Occipital lobe (tissue), 2 donors: ENCODE results near the gene MED12L. TPM values are rescaled to one million over a fixed set of nuclear protein-coding genes. Genes with fewer than 3 reads are reported as not detected.
"Not testable (repeated sequence)": the region's sequence is repeated elsewhere in the genome, so short reads cannot be mapped to it uniquely, and the experiment has no call there.

Source experiments
- DNase-seq: peaks from one replicate; lab custom pipeline; 2025; lab: John Stamatoyannopoulos, UW
- total RNA-seq: library from RNA; depleted of rRNA; stranded (reverse); fragments of >200 nt; gene quantifications from one replicate; pipeline ENCODE4 v1.2.3, GENCODE V29; 2014

Gene MED12L
- total RNA-seq, 1 donor from 2014 or later: 6.1 TPM

DNA sequence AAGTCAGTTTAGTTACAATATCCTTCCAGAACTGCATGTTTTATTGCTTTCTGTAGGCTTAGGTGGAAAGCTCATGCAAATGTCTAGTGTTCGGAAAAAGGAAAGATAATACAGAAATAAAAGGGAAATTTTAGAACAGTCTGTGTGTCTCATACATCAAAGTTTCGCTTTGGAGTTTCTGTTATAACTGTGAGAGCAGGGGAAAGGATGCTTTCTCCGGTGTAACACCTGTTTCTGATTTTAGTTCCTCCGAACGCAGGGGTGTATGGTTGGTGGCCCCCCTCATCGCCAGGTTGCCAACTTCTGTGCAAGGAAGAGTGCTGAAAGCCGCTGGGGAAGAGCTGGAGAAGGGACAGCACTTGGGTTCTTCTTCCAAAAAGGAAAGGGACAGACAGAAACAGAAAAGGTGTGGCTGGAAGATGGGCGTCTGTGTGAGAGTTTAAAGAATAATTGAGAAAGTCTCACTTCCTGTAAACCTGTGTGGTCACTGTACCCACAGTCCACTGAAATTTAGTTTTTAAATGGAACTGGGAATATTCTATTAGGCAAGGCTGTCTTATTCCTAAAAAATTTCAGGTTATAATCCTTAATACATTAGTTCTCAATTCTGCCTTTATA lies 292.4 kb downstream of the MED12L start:
- DNase-seq: no peak

DNA sequence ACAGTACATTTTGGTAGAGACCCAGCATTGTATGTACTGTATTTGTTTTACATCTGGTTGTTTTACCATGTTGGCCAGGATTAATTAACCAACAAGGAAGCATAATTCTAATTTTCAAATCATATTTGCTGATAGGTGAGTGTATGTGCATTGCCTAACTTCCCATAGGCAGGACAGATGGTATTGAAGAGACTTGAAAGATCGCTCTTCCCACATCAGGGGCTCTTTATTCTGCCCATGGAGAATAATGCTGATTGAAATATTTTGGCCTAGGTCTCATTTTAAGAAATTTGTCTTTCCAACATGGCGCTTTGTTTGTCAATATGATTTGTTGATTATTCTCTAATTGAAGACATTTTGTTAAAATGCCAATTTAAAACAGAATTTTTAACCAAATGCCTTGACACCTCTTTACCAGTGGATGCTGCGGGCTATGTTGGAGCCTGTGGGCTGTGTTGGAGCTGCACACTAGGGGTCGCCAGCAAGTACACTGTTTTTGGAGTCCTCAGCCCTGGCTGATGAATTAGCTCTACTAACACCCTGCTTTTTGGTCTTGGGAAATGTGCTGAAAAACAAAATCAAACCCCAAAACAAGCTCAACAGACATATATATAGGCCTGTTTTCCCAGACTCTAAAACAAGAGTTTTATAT lies 293.7 kb downstream of the MED12L start:
- no peak for DNase-seq

- DNase-seq: no peak
These were observed 297.2 kb downstream of the MED12L start for GRCh38 chr3:151382671-151383070.

DNA sequence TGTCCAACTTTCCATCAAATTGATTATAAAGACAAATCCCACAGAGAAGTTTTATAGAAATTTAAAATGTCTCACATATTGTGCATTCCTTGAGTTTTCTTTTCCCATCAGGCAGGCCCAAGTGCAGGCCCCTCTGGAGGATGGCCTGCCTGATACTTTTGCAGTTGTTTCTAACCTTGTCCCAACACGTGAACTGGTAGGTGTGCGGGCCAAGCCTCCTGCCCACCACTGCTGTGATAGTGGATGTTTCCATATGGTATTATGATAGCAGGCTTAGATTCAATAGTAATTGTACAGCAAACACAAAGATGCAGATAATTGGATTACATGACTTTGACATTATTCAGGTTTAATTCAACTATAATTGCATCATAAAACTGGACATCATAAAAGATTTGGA lies 297.6 kb downstream of the MED12L start:
- DNase-seq: no peak

DNA sequence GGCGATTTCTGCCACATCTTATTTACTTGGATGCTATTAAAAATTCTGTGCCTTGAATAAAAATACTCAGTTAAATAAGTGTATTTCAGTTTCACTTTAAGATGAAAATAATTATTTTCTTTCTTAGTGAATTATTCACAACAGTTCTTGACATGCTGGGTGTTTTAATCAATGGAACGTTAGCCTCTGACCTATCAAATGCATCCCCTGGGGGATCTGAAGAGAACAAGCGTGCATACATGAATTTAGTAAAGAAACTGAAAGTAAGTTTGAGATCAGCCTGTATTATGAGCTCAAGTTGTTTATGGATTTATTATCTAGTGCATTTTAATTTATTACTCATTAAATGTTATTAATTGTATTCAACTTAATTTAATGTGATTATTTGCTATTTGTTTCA lies 298.5 kb downstream of the MED12L start:
- no peak for DNase-seq

- no peak for DNase-seq
These were observed 299.3 kb downstream of the MED12L start, which contains the start of gene P2RY12 for GRCh38 chr3:151384741-151385174. Gene P2RY12 (minus strand): TSS chr3:151384753. CDS start chr3:151338845, 45,908 bp downstream.

DNA sequence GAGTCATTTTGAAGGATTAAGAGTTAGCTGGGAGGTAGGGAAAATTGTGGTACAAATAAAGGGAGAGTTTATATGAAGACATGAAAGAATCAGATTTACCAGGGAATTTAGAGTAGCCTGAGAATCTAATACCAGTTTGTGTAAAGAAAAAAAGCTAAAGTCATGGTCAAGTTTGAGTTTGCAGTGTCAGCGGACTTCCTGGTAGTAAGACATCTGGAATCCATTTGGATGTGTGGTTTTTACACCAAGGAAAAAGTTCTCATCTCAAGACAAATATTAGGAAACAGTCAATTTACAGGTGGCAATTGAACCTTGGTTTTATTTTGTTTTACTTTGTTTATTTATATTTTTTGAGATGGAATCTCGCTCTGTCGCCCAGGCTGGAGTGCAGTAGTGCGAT lies 300.6 kb downstream of the MED12L start:
- DNase-seq: no peak

GRCh38 chr3:151387432-151387831 lies 302.0 kb downstream of the MED12L start:
- DNase-seq: no peak

DNA sequence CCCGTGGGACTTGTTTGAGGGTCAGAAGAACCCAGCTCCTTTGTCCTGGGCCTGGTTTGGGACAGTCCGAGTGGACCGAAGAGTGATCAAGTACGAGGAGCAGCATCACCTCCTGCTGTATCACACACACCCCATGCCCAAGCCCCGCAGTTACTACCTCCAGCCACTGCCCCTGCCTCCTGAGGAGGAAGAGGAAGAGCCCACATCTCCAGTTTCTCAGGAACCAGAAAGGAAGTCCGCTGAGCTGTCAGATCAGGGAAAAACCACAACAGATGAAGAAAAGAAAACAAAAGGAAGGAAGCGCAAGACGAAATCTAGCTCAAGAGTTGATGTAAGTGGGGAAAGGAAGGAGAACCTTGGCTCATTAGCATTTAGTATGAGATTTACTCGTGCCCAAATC lies 302.4 kb downstream of the MED12L start:
- DNase-seq: no peak

DNA sequence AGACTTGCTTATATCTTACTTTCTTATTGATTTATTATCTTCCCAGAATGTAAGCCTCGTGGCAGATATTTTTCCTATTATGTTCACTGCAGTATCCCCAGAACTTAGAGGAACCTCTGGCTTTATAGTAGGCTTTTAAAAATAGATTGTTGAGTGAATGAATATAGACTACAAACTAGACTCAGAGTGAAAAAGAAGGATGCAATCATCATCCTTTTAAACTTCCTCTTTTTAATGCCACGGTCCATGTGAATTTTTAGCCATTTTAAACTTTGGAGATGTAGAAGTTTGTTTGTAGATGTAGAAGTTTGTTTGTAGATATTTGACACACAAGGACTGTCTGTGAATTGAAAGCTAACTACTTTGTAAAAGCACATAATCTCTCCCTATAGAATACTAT lies 306.3 kb downstream of the MED12L start:
- no peak for DNase-seq

DNA sequence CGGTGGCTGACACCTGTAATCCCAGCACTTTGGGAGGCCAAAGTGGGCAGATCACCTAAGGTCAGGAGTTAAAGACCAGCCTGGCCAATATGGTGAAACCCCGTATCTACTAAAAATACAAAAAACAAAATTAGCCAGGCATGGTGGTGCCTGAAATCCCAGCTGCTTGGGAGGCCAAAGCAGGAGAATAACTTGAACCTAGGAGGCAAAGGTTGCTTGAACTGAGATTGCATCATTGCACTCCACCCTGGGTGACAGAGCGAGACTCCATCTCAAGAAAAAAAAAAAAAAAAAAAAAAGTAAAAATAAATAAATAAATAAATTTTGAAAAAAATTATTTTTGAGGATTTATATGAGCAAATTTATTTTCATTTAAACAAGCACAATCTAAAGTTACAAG lies 306.7 kb downstream of the MED12L start:
- DNase-seq: not testable (repeated sequence)

DNA sequence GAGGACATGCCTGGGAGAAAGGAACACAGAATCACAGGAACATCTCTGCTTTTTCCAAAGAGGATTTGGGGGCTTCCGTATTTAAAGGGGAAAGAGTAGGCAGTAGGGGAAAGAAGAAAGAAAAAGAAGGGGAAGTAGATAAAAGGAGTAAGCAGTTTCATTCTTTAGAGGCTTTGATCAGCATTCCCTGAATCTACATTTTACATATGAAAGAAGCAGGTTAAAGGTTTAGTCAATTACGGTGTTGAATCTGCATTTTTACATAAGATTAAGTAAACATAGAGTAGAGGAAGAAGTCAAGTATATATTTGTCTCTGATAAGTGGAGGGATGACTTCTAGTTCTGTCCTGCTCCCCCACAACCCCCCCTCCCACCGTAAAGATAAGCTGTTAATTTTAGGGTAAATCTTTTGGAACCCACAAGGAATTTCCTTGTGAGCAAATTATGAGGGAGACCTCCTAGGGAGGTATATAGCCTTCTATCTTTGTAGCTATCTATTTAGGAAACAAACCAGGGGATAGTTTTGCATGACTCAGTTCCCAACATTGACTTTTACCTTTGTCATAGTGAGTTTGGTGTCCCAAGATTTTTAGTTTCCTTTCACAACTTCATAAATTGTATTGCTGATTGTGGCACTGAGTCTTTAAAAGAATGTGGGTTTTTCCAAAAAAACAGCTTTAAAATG lies 307.8 kb downstream of the MED12L start:
- no peak for DNase-seq

GRCh38 chr3:151393941-151394340 lies 308.5 kb downstream of the MED12L start:
- no peak for DNase-seq

DNA sequence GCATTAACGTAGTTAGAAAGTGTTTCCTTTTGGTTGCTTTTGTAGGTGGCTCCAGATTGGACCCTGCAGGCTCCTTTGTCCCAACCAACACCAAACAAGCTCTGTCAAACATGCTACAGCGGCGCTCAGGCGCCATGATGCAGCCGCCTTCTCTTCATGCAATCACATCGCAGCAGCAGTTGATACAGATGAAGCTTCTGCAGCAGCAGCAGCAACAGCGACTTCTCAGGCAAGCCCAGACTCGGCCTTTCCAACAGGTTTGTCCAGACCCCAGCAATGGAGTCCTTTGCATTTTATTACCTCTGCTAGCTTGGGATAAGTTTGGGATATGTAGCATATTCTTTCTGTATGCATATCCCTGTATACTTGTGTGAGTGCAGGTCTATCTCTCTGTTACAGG lies 309.1 kb downstream of the MED12L start:
- no peak for DNase-seq

- no peak for DNase-seq
These were observed 310.3 kb downstream of the MED12L start for GRCh38 chr3:151395806-151396205.

DNA sequence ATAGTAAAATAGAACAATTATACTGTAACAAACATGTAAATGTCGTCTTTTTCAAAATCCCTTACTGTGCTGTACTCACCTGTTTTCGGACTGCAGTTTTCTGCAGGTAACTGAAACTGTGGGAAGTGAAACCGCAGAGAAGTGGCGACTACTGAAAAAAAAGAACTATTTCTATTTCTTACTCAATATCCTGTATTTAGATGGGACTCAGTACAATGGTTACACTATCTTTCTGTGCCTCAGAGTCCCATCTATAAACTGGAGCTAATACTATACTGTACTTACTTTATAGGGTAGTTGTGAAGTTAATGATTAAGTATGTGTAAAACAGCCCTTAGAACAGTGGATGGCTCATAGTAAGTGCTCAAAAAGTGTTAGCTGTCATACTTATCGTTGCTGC lies 313.4 kb downstream of the MED12L start:
- DNase-seq: no peak

- no peak for DNase-seq
These were observed 314.9 kb downstream of the MED12L start for GRCh38 chr3:151400341-151400740.

DNA sequence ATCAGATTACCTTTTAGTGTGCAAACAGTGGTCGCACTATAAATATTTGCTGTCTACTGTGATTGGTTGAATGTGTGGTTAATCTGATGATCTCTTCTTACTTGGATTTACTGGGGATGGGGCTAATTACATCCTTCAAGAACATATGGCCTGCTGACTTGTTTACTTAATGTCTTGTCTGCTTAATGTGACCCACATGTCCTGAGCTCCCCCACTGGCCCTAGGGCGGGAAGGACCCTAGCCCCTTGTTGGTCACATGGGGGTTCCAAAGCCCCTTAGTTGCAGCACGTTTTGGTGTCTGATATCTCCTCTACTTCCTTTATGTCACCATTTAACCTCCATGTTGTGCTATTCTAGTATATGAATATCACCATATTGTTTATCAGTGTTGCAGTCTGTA lies 316.9 kb downstream of the MED12L start:
- no peak for DNase-seq

- DNase-seq: no peak
These were observed 317.8 kb downstream of the MED12L start for GRCh38 chr3:151403246-151403645.

DNA sequence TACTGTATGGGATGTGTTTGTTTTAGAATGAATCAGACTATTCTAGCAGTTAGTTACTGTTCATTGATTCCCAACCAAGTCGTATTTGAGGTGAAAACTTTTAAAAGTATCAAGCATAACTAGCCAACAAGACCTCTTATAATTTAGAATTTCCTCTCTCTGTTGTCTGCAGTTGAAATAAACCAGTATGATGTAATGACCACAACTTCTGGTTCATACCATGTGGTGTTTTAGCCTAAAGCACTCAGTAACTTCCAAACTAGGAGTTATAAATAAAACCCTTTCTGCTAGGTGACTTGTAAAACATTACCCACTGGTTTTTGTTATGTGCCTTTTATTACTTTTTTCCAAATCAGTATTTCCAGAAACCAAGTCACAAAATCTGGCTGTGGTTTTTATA lies 318.9 kb downstream of the MED12L start:
- DNase-seq: no peak

- DNase-seq: no peak
These were observed 322.5 kb downstream of the MED12L start for GRCh38 chr3:151407928-151408327.

DNA sequence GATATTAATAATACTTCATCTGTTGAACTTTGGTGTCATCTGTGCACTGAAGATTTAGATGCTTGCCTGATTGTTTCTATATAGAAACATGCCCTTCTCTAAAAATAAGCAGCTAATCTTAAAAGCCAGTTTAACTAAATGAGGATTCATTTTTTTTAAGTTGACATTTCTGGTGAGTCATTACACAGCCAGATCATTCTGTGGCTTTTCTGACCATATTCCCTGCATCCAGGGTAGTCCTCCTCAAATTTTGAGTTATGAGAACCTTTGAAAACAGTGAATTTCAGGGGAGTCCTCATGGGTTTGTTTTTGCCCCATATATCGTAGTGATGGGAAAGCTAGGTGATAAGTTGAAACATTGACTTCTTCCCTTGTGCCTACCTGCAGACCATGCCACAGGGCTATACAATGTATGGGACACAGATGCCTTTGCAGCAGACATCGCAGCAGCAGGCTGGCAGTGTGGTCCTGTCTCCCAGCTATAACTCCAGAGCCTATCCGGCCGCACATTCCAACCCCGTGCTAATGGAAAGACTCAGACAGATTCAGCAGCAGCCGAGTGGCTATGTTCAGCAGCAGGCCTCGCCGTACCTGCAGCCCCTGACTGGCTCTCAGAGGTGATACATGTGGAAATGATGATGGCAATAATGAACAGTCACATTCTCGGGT lies 325.6 kb downstream of the MED12L start:
- no peak for DNase-seq
